Lower leg skin (tissue), 4 donors: ENCODE data around the gene ADAMTS6. TPM values are rescaled to one million over a fixed set of nuclear protein-coding genes. Genes with fewer than 3 reads are reported as not detected.

Experiments used
- DNase-seq, 2 donors: peaks; one replicate each; pipeline ENCODE4 v3.0.0-alpha.2; 2019; ENCODE audit warnings: low spot score in 2 of 2
- H3K4me3 ChIP-seq: fragments of 200-600 bp; sonication (generic); 2 replicates; pipeline ENCODE4 v1.5.1; 2017; ENCODE audit warnings: mild to moderate bottlenecking, low read depth; ENCODE audit not compliant: poor library complexity, severe bottlenecking
- POLR2A ChIP-seq, 2 donors: fragments of 450-650 bp; IDR thresholded peaks; one replicate each; pipeline ENCODE4 v1.6.1; 2016 to 2017; ENCODE audit warnings: antibody characterized with exemption in 2 of 2, mild to moderate bottlenecking in 1 of 2, moderate library complexity in 1 of 2
- WGBS, 2 donors: methylation state at CpG; one replicate each; pipeline ENCODE4 v1.1.5; 2018; 5-methylcytosine and 5-hydroxymethylcytosine counted together
- intact Hi-C: fragments of 100-400 bp; cut with DNase I; formaldehyde crosslinking; loops from one replicate; pipeline ENCODE4 v1.15.0; 2023; ENCODE audit warnings: low total_unique reads
- total RNA-seq, 4 donors: library from RNA; depleted of rRNA; stranded (reverse); fragments of >200 nt; gene quantifications; one replicate each; pipeline ENCODE4 v1.1.0, GENCODE V29; 2016
- TF ChIP-seq, protein P1 (sequence below), 3 donors: fragments of 450-650 bp; IDR thresholded peaks; one replicate each; pipeline ENCODE4 v1.5.1; 2016; ENCODE audit warnings: antibody characterized with exemption in 3 of 3, mild to moderate bottlenecking in 3 of 3, moderate library complexity in 2 of 3

ADAMTS6 gene
- total RNA-seq, 4 donors from 2014 or later: 0.42 to 1.1 (median 0.82) TPM

- 89 to 96% methylated on average over 3 of the region's 3 CpGs for WGBS, 2 donors
These were observed 19.5 kb downstream of the ADAMTS6 start for GRCh38 chr5:65462139-65462705.

GRCh38 chr5:65461490-65461889 lies 20.2 kb downstream of the ADAMTS6 start:
- intact Hi-C loops: loop anchor here (10.0 kb wide), 1 partner anchor 1617 kb away; no protein-coding TSS in a partner anchor
- DNase-seq: no peak
- no peak overlapping the region for H3K4me3 ChIP-seq
- TF ChIP-seq, protein P1, sequence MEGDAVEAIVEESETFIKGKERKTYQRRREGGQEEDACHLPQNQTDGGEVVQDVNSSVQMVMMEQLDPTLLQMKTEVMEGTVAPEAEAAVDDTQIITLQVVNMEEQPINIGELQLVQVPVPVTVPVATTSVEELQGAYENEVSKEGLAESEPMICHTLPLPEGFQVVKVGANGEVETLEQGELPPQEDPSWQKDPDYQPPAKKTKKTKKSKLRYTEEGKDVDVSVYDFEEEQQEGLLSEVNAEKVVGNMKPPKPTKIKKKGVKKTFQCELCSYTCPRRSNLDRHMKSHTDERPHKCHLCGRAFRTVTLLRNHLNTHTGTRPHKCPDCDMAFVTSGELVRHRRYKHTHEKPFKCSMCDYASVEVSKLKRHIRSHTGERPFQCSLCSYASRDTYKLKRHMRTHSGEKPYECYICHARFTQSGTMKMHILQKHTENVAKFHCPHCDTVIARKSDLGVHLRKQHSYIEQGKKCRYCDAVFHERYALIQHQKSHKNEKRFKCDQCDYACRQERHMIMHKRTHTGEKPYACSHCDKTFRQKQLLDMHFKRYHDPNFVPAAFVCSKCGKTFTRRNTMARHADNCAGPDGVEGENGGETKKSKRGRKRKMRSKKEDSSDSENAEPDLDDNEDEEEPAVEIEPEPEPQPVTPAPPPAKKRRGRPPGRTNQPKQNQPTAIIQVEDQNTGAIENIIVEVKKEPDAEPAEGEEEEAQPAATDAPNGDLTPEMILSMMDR (IDR thresholded peaks at IDR 0.05): no peak
- TF ChIP-seq POLR2A (IDR thresholded peaks at IDR 0.05): no peak

More at GRCh38 chr5:65462139-65462705, 19.5 kb downstream of the ADAMTS6 start:
- no peak for TF ChIP-seq POLR2A (IDR thresholded peaks at IDR 0.05)
- TF ChIP-seq, protein P1 (IDR thresholded peaks at IDR 0.05): no peak
- intact Hi-C loops: loop anchor here (10.0 kb wide), 1 partner anchor 1617 kb away; no protein-coding TSS in a partner anchor
- no peak overlapping the region for H3K4me3 ChIP-seq
- no peak for DNase-seq

DNA sequence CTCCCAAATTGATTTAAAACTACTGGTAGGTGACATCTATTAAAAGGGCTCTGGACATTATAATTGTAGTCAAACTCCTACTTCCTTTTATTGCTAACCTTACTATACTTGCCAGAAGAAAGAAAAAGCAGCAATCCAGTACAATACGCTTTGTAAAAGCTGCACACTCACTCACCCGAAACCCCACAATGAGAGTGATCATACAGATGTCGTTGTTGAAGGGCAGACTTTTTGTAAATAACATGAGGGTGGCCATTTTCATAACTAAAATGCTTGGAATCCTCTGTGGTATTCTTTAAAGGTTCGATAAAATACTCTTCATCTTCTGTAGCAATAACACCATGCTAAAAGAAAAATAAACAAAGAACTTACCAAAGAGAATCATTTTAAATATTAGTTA lies 21.7 kb downstream of the ADAMTS6 start:
- 88 to 89% methylated on average over 4 of the region's 4 CpGs for whole genome bisulfite sequencing, 2 donors
- H3K4me3 ChIP-seq: no peak overlapping the region
- no peak for DNase-seq
- TF ChIP-seq, protein P1 (IDR thresholded peaks at IDR 0.05): no peak
- no peak for TF ChIP-seq POLR2A (IDR thresholded peaks at IDR 0.05)
- intact Hi-C loops: loop anchor here (10.0 kb wide), 1 partner anchor 1615 kb away; no protein-coding TSS in a partner anchor

DNA sequence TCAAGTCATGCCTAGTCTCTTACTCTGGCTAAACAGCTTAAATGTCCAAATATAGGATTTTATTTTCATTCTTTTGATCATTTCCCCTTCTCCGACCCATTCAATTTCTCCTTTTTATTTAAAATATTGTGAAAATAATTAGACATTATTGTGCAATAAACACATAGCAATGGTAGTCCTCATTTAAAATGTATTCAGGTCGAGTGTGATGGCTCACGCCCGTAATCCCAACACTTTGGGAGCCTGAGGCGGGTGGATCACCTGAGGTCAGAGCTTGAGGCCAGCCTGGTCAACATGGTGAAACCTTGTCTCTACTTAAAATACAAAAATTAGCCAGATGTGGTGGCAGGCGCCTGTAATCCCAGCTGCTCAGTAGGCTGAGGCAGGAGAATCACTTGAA lies 26.7 kb downstream of the ADAMTS6 start:
- no peak overlapping the region for H3K4me3 ChIP-seq
- intact Hi-C loops: no loop called here
- no peak for DNase-seq
- TF ChIP-seq, protein P1 (IDR thresholded peaks at IDR 0.05): no peak
- no peak for TF ChIP-seq POLR2A (IDR thresholded peaks at IDR 0.05)
- WGBS, 2 donors: 85 to 94% methylated on average over 6 of the region's 6 CpGs

DNA sequence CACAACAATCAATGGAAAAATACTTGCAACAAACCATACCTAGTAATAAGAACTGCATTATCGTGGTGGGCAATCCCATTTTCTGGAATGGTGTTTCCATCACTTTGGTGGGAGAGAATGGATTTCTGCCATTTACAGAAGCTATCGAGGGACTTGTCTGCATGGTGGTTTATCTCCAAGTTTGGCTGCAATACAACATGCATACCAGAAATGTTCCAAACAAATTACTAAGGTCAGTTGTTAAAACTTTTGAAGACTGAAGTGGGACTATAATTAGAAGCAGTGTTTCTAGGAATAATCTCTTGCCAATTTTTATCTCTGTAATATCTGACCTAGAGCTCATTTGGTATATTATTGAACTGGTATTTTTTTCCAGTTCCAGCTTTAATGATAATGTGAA lies 30.3 kb downstream of the ADAMTS6 start:
- 79 to 83% methylated on average over 2 of the region's 2 CpGs for WGBS, 2 donors
- intact Hi-C loops: no loop called here
- DNase-seq: no peak
- no peak overlapping the region for H3K4me3 ChIP-seq
- TF ChIP-seq, protein P1 (IDR thresholded peaks at IDR 0.05): no peak
- TF ChIP-seq POLR2A (IDR thresholded peaks at IDR 0.05): no peak

GRCh38 chr5:65446682-65447081 lies 35.0 kb downstream of the ADAMTS6 start:
- no peak overlapping the region for H3K4me3 ChIP-seq
- WGBS, 2 donors: 83 to 92% methylated on average over 2 of the region's 2 CpGs
- DNase-seq: no peak
- TF ChIP-seq, protein P1 (IDR thresholded peaks at IDR 0.05): no peak
- no peak for TF ChIP-seq POLR2A (IDR thresholded peaks at IDR 0.05)
- intact Hi-C loops: no loop called here
